OCI-M1 (cell line): ENCODE results near the gene RXRA.

Experiments used
- DNase-seq: peaks from one replicate; lab custom pipeline; 2025; lab: John Stamatoyannopoulos, UW

The RXRA gene

GRCh38 chr9:134325813-134326723 is at the start of gene RXRA:
RXRA (plus strand) TSS chr9:134326455; CDS start chr9:134326632, 177 bp downstream.
- peak; percentile 68 for DNase-seq

GRCh38 chr9:134278286-134278685 is 48.0 kb upstream of the RXRA start:
- no peak for DNase-seq

- no peak for DNase-seq
Observed at GRCh38 chr9:134278974-134279640, 47.1 kb upstream of the RXRA start.

- DNase-seq, result no peak
Observed at GRCh38 chr9:134282138-134282650, 44.1 kb upstream of the RXRA start.

GRCh38 chr9:134283111-134283515 is 43.1 kb upstream of the RXRA start:
- DNase-seq, result no peak

- DNase-seq, result no peak
Observed at GRCh38 chr9:134283692-134284265, 42.5 kb upstream of the RXRA start.

GRCh38 chr9:134284273-134284672 is 42.0 kb upstream of the RXRA start:
- DNase-seq, result no peak

GRCh38 chr9:134284741-134285140 is 41.5 kb upstream of the RXRA start:
- no peak for DNase-seq

- no peak for DNase-seq
Observed at GRCh38 chr9:134285215-134285845, 40.9 kb upstream of the RXRA start.

- DNase-seq, result no peak
Observed at GRCh38 chr9:134286471-134287245, 39.6 kb upstream of the RXRA start.

- DNase-seq, result no peak
Observed at GRCh38 chr9:134287591-134288491, 38.4 kb upstream of the RXRA start.

GRCh38 chr9:134288746-134289145 is 37.5 kb upstream of the RXRA start:
- no peak for DNase-seq

GRCh38 chr9:134289241-134289875 is 36.9 kb upstream of the RXRA start:
- DNase-seq, result no peak

GRCh38 chr9:134290603-134291451 is 35.4 kb upstream of the RXRA start:
- DNase-seq, result no peak

GRCh38 chr9:134291452-134291881 is 34.8 kb upstream of the RXRA start:
- DNase-seq, result no peak

GRCh38 chr9:134291961-134292871 is 34.0 kb upstream of the RXRA start:
- no peak for DNase-seq

GRCh38 chr9:134293031-134293521 is 33.2 kb upstream of the RXRA start:
- DNase-seq, result no peak
